ENCODE measurements around the gene CRB3.

CRB3 gene

GRCh38 chr19:6509118-6509971 is 45.3 kb downstream of the CRB3 start:
- DNase-seq (ENCODE audit: low read depth), result no peak
- no peak for TF ChIP-seq CTCF (IDR thresholded peaks at IDR 0.05; ENCODE audit: control insufficient read depth, insufficient read depth, low read depth, low read length, missing control alignments)
- H3K4me3 ChIP-seq (ENCODE audit: control insufficient read depth, low read depth, low read length), result no peak overlapping the region

- no peak for DNase-seq (ENCODE audit: low read depth)
- no peak overlapping the region for H3K4me3 ChIP-seq (ENCODE audit: control insufficient read depth, low read depth, low read length)
- no peak for TF ChIP-seq CTCF (IDR thresholded peaks at IDR 0.05; ENCODE audit: control insufficient read depth, insufficient read depth, low read depth, low read length, missing control alignments)
Measured at GRCh38 chr19:6510618-6511017, 46.5 kb downstream of the CRB3 start.

- no peak overlapping the region for H3K4me3 ChIP-seq (ENCODE audit: control insufficient read depth, low read depth, low read length)
- no peak for TF ChIP-seq CTCF (IDR thresholded peaks at IDR 0.05; ENCODE audit: control insufficient read depth, insufficient read depth, low read depth, low read length, missing control alignments)
- no peak for DNase-seq (ENCODE audit: low read depth)
Measured at GRCh38 chr19:6514089-6514488, 50.0 kb downstream of the CRB3 start.

GRCh38 chr19:6514926-6515544 is 51.0 kb downstream of the CRB3 start:
- H3K4me3 ChIP-seq (ENCODE audit: control insufficient read depth, low read depth, low read length), result no peak overlapping the region
- no peak for DNase-seq (ENCODE audit: low read depth)
- no peak for TF ChIP-seq CTCF (IDR thresholded peaks at IDR 0.05; ENCODE audit: control insufficient read depth, insufficient read depth, low read depth, low read length, missing control alignments)

GRCh38 chr19:6516018-6516658 is 52.1 kb downstream of the CRB3 start:
- no peak for TF ChIP-seq CTCF (IDR thresholded peaks at IDR 0.05; ENCODE audit: control insufficient read depth, insufficient read depth, low read depth, low read length, missing control alignments)
- peak; percentile 46 for DNase-seq (ENCODE audit: low read depth)
- peak overlapping the region; percentile 70 for H3K4me3 ChIP-seq (ENCODE audit: control insufficient read depth, low read depth, low read length)
